K562 (cell line): ENCODE data around the gene SLC12A3. TPM values are rescaled to one million over a fixed set of nuclear protein-coding genes. Genes with fewer than 3 reads are reported as not detected.

ENCODE experiments used
- CREM ChIP-seq: IDR thresholded peaks from 2 replicates; pipeline ENCODE4 v1.6.1; 2014; ENCODE audit warnings: antibody characterized with exemption, low read depth
- PHF20 ChIP-seq: fragments of 450-650 bp; IDR thresholded peaks from 2 replicates; pipeline ENCODE4 v1.6.1; 2018; ENCODE audit not compliant: partially characterized antibody
- SRF ChIP-seq, 2 experiments: fragments of 250-450, 450-650 bp in 1 of 2; sonication (Bioruptor Pico) in 1 of 2; sonication (generic) in 1 of 2; formaldehyde crosslinking; IDR thresholded peaks; 2 replicates each; pipeline versions ENCODE4 v1.5.0 to v1.5.1; 2020 to 2022; ENCODE audit warnings: mild to moderate bottlenecking in 1 of 2, missing genetic modification reagents in 1 of 2
- ZNF253 ChIP-seq: fragments of 250-450 bp; sonication (Bioruptor Pico); conservative IDR thresholded peaks from 2 replicates; pipeline ENCODE4 v1.6.1; 2021; ENCODE audit warnings: mild to moderate bottlenecking
- ZNF354B ChIP-seq: fragments of 250-450 bp; sonication (Bioruptor Pico); IDR thresholded peaks from 2 replicates; pipeline ENCODE4 v1.4.0; 2020
- polyA plus RNA-seq, 8 experiments: library from polyadenylated mRNA; depleted of rRNA in 4 of 8; stranded (reverse) in 5 of 8; unstranded in 3 of 8; fragments of >200 nt; fragmentation: Nextera tagmentation in 2 of 8; fragmentation: Illumina TruSeq in 1 of 8; extraction: Ambion mirVana in 2 of 8; extraction: Trizol in 1 of 8; gene quantifications; 2 replicates each; pipeline versions ENCODE4 v1.2.1 to v1.2.3, GENCODE V29; 2011 to 2014; ENCODE audit warnings: inconsistent platforms in 1 of 8, missing spikeins in 1 of 8
- total RNA-seq, 7 experiments: library from RNA; depleted of rRNA in 6 of 7; stranded (reverse); fragments of >200 nt in 6 of 7; fragmentation: Illumina TruSeq in 2 of 7; extraction: Trizol in 2 of 7; gene quantifications; 2 replicates each; pipeline versions ENCODE4 v1.2.1 to v1.2.3, GENCODE V29; 2011 to 2021; ENCODE audit warnings: low replicate concordance in 1 of 7
- TF ChIP-seq, protein P1 (sequence below), 3 experiments: fragments of 200-800 bp in 1 of 3; fragments of 250-450 bp in 1 of 3; fragments of 450-650 bp in 1 of 3; sonication (Bioruptor Pico) in 1 of 3; sonication (Bioruptor generic) in 1 of 3; formaldehyde crosslinking in 1 of 3; IDR thresholded peaks; 2 replicates each; pipeline versions ENCODE4 v1.6.1 to v1.8.0; 2016 to 2022; ENCODE audit warnings: mild to moderate bottlenecking in 2 of 3, missing genetic modification characterization in 2 of 3, missing compliant biosample characterization in 1 of 3, moderate library complexity in 1 of 3
- TF ChIP-seq, protein P2 (sequence below): fragments of 200-600 bp; sonication (generic); IDR thresholded peaks from one replicate; pipeline ENCODE4 v1.6.1; 2012; ENCODE audit warnings: mild to moderate bottlenecking, low read depth, low read length, inconsistent platforms
- TF ChIP-seq, protein P3 (sequence below): fragments of 450-650 bp; IDR thresholded peaks from 2 replicates; pipeline ENCODE4 v1.6.1; 2017; ENCODE audit warnings: antibody characterized with exemption

The SLC12A3 gene
- total and polyA plus RNA-seq, 9 of the 15 experiments (the other 6 are each of a cell fraction or from before 2014, with no cell fraction given) = not detected

DNA sequence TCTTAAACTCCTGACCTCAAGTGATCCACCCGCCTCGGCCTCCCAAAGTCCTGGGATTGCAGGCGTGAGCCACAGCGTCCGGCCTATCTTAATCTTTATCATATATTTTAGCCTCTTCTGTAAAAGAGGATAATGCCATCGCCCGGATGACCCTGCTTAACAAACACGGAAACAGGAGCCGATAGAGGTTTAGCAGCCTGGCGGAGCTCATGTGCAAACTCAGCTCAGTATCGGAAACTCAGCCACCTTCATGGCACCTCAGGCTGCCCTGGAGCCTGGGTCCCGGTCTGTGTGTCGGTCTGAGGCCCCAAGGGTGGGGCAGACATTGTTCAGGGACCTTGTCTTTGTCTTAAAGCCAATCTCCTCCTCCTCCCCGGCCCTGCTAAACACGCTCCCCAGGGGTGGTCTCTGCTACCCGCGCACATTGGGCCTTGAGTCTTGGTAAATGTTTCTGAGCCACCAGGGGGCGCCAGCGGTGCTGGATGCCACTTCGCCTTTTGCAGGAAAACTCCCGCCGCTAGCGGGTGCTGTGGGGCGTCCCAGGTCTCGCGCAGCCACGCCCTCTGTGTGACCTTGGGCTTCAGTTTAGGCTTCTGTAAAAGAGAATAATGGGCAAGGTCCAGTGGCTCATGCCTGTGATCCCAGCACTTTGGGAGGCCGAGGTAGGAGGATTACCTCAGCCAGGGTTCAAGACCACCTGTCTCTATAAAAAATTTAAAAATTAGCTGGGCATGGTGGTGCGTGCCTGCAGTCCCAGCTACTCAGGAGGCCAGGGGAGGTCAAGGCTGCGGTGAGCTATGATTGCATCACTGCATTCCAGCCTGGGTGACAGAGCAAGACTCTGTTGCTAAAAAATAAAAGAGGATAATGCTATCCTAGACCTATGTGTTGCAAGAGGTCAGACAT lies 99.5 kb downstream of the SLC12A3 start (continued):
- TF ChIP-seq, protein P1, sequence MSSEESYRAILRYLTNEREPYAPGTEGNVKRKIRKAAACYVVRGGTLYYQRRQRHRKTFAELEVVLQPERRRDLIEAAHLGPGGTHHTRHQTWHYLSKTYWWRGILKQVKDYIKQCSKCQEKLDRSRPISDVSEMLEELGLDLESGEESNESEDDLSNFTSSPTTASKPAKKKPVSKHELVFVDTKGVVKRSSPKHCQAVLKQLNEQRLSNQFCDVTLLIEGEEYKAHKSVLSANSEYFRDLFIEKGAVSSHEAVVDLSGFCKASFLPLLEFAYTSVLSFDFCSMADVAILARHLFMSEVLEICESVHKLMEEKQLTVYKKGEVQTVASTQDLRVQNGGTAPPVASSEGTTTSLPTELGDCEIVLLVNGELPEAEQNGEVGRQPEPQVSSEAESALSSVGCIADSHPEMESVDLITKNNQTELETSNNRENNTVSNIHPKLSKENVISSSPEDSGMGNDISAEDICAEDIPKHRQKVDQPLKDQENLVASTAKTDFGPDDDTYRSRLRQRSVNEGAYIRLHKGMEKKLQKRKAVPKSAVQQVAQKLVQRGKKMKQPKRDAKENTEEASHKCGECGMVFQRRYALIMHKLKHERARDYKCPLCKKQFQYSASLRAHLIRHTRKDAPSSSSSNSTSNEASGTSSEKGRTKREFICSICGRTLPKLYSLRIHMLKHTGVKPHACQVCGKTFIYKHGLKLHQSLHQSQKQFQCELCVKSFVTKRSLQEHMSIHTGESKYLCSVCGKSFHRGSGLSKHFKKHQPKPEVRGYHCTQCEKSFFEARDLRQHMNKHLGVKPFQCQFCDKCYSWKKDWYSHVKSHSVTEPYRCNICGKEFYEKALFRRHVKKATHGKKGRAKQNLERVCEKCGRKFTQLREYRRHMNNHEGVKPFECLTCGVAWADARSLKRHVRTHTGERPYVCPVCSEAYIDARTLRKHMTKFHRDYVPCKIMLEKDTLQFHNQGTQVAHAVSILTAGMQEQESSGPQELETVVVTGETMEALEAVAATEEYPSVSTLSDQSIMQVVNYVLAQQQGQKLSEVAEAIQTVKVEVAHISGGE (CRISPR knock-in tag; IDR thresholded peaks at IDR 0.05) = no peak
- TF ChIP-seq ZNF354B (CRISPR knock-in tag) (no peak), CREM (peak; percentile 19; the same call in 1 of the 2 replicates), SRF (CRISPR knock-in tag; IDR thresholded peaks at IDR 0.05) (peak in 1 of 2 experiments; percentile 59; a peak in 2 of 4 replicates), PHF20 (peak; percentile 35), ZNF253 (CRISPR knock-in tag) (no peak)
- TF ChIP-seq, protein P2, sequence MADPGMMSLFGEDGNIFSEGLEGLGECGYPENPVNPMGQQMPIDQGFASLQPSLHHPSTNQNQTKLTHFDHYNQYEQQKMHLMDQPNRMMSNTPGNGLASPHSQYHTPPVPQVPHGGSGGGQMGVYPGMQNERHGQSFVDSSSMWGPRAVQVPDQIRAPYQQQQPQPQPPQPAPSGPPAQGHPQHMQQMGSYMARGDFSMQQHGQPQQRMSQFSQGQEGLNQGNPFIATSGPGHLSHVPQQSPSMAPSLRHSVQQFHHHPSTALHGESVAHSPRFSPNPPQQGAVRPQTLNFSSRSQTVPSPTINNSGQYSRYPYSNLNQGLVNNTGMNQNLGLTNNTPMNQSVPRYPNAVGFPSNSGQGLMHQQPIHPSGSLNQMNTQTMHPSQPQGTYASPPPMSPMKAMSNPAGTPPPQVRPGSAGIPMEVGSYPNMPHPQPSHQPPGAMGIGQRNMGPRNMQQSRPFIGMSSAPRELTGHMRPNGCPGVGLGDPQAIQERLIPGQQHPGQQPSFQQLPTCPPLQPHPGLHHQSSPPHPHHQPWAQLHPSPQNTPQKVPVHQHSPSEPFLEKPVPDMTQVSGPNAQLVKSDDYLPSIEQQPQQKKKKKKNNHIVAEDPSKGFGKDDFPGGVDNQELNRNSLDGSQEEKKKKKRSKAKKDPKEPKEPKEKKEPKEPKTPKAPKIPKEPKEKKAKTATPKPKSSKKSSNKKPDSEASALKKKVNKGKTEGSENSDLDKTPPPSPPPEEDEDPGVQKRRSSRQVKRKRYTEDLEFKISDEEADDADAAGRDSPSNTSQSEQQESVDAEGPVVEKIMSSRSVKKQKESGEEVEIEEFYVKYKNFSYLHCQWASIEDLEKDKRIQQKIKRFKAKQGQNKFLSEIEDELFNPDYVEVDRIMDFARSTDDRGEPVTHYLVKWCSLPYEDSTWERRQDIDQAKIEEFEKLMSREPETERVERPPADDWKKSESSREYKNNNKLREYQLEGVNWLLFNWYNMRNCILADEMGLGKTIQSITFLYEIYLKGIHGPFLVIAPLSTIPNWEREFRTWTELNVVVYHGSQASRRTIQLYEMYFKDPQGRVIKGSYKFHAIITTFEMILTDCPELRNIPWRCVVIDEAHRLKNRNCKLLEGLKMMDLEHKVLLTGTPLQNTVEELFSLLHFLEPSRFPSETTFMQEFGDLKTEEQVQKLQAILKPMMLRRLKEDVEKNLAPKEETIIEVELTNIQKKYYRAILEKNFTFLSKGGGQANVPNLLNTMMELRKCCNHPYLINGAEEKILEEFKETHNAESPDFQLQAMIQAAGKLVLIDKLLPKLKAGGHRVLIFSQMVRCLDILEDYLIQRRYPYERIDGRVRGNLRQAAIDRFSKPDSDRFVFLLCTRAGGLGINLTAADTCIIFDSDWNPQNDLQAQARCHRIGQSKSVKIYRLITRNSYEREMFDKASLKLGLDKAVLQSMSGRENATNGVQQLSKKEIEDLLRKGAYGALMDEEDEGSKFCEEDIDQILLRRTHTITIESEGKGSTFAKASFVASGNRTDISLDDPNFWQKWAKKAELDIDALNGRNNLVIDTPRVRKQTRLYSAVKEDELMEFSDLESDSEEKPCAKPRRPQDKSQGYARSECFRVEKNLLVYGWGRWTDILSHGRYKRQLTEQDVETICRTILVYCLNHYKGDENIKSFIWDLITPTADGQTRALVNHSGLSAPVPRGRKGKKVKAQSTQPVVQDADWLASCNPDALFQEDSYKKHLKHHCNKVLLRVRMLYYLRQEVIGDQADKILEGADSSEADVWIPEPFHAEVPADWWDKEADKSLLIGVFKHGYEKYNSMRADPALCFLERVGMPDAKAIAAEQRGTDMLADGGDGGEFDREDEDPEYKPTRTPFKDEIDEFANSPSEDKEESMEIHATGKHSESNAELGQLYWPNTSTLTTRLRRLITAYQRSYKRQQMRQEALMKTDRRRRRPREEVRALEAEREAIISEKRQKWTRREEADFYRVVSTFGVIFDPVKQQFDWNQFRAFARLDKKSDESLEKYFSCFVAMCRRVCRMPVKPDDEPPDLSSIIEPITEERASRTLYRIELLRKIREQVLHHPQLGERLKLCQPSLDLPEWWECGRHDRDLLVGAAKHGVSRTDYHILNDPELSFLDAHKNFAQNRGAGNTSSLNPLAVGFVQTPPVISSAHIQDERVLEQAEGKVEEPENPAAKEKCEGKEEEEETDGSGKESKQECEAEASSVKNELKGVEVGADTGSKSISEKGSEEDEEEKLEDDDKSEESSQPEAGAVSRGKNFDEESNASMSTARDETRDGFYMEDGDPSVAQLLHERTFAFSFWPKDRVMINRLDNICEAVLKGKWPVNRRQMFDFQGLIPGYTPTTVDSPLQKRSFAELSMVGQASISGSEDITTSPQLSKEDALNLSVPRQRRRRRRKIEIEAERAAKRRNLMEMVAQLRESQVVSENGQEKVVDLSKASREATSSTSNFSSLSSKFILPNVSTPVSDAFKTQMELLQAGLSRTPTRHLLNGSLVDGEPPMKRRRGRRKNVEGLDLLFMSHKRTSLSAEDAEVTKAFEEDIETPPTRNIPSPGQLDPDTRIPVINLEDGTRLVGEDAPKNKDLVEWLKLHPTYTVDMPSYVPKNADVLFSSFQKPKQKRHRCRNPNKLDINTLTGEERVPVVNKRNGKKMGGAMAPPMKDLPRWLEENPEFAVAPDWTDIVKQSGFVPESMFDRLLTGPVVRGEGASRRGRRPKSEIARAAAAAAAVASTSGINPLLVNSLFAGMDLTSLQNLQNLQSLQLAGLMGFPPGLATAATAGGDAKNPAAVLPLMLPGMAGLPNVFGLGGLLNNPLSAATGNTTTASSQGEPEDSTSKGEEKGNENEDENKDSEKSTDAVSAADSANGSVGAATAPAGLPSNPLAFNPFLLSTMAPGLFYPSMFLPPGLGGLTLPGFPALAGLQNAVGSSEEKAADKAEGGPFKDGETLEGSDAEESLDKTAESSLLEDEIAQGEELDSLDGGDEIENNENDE = no peak
- TF ChIP-seq, protein P3, sequence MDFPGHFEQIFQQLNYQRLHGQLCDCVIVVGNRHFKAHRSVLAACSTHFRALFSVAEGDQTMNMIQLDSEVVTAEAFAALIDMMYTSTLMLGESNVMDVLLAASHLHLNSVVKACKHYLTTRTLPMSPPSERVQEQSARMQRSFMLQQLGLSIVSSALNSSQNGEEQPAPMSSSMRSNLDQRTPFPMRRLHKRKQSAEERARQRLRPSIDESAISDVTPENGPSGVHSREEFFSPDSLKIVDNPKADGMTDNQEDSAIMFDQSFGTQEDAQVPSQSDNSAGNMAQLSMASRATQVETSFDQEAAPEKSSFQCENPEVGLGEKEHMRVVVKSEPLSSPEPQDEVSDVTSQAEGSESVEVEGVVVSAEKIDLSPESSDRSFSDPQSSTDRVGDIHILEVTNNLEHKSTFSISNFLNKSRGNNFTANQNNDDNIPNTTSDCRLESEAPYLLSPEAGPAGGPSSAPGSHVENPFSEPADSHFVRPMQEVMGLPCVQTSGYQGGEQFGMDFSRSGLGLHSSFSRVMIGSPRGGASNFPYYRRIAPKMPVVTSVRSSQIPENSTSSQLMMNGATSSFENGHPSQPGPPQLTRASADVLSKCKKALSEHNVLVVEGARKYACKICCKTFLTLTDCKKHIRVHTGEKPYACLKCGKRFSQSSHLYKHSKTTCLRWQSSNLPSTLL = no peak
